DMS114 treated with DMSO at 0.1 percent for 48 hours (cell line): ENCODE results near the gene HMG20B.
"Not testable (repeated sequence)": the region's sequence is repeated elsewhere in the genome, so short reads cannot be mapped to it uniquely, and the experiment has no call there.

Experiments
- DNase-seq: peaks from one replicate; lab custom pipeline; 2025; ENCODE audit not compliant: unreplicated experiment; lab: John Stamatoyannopoulos, UW

HMG20B gene

DNA sequence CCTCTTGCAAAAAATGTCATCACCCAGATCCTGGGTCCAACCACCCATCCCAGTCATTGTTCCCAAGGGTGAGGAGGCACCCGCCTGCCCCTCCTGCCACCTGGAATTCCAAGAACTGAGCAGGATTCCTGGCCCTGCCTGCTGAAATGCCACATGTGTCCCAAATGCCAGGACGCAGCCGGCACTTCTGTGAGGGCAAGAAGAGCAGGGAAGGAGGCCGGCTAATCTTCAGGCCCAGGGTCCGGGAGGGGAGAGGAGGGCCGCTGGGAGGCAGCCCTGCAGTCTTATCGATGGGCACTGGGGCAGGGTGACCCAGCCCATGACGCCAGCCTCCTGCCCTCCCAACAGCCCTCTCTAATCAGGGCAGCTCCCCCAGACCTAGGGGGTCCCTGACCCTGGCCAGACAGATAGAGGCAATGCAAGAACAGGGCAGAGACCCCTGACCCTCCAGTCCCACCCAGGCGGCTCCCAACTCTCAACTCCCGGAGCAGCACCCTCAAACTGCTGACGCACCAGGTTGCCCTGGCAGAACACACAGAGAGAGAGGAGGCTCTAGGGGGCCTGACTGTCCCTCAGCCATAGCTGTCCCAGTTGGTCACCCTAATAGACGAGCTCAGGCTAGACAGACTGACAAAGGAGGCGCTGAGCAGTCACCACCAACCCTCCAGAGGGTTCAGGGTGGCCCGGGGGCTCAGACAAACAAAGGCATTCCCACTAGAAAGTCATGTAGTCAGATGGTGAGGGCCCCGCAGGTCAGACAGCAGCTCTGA lies 16.9 kb upstream of the HMG20B start:
- DNase-seq = no peak

DNA sequence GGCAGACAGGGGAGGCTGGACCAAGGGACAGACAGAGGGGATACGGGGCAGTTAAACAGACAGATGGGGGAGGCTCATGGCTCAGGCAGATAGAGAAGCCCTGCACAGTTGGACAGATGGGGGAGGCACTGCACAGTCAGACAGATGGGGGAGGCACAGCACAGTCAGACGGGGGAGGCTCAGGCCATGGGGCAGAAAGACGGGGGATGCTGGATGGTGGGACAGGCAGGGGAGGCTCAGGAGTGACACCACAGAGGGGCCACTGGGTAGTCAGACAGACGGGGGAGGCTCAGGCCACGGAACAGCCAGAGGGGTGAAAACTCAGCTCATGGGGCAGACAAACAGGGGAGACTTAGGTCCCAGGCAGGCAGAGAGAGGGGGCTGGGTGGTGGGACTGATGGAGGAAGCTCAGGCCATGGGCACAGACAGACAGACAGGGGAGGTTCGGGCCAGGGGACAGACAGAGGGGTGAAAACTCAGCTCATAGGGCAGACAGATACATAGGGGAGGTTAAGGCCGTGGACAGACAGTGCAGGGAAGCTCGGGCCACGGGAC lies 16.2 kb upstream of the HMG20B start:
- no peak for DNase-seq

DNA sequence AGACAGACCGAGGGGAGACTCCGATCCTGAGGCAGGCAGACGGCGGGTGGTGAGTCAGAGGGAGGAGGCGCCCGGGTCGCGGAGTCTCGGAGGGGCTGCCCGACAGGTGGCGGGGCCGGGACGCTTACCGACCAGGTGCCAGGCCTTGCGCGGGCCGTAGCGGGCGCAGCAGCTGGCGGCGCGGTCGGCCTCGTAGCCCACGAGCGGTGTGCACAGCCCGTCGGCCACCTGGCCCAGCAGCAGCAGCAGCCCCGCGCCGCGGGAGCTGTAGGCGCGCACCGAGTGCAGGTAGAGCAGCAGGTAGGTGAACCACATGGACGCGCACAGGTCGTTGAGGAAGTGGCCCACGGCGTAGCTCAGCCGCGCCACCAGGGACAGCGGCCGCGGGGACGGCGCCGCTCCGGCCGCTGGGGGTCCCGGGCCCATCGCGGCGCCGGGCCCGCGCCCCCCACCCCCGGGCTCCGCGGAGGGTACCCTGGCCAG lies 15.7 kb upstream of the HMG20B start:
- no peak for DNase-seq

DNA sequence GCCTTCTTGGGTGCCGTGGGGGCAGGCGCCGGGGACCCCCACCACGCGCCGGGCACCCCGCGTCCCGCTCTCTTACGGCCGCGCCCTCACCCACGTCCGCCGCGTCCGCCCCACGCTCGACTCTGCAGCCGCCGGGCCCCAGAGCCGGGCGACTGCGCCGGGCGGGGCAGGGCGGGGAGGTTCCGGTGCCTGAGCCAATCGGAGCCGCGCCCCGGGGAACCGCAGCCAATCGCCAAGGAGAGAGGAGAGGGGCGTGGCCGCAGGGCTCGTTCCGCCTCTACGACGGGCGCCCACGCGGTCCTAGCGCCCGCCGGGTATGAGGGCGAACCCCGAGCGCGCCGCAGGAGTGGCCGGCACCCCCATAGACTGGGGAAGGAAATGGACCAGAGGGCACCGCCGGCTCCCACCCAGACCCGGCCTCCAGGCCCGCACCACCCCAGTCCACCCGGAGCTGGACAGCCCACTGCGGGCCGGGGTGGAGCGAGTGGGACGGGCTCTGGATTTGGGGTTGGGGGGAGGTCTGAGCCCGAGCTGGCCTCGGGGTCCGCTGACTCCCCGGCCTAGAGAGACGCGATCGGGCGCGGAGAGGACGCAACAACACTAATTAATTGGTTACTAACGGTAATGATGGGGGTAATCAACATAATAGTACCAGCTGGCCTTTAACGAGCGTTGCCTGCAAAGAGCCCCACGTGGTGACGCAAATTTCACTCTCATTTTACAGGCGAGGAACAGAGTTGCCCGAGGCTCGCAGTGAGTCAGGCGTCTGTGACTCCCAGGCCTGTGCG lies 15.1 kb upstream of the HMG20B start, which contains the start of gene MFSD12:
TSS of gene MFSD12 (minus strand) at position 126 of the 788 bp plus-strand sequence. CDS start 183 bp downstream, outside the sequence.
- peak; percentile 67 for DNase-seq

DNA sequence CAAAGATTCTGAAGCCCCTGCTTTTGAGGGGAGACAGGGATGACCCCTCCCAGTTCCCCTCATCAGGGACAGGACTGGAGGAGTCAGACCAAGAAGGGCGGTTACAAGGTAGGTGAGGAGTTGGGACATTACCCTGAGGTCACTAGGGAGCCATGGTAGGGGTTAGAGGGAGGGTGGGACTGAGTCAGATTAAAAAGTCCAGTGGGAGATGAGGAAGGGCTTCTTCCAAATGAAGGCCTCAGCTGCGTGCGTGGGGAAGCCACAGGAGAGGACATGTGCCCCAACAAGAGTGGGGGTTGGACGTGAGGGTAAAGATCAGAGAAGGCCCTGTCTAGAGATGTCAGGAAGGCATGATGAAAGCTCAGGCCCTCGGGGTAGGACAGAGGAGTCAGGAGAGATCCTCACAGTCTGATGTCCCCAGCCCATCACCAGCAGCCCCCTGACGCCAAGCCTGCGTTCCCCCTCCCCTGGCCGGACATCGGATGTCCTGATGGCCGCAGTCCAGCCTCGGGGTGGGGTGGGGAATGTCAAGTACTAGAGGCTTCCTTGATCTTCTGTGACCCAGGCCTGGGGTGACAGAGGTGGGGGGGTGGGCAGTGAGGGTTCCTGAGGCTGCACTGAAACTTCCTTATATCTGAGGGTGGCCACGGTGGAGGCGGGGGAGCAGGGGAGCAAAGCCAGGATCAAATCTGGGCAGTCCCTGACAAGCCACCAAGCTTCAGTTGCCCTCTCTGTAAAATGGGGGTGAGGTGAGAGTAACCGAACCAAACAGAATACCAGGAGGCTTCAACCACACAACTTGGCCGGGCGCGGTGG lies 8.8 kb upstream of the HMG20B start:
- DNase-seq = no peak

DNA sequence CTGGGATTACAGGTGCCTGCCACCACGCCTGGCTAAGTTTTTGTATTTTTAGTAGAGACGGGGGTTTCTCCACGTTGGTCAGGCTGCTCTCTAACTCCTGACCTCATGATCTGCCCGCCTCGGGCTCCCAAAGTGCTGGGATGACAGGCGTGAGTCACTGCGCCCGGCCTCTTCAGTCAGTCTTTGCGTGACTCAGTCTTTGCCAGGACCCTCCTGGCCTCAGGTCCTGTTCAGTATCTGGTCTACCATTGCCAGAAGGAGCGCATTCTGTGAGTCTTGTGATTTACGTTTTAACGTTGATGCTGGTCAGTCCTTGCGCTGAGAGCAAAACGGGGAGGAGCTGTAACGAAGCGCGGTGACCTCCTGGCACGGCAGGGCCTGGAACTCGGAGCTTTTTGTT lies 7.6 kb upstream of the HMG20B start:
- DNase-seq = no peak

DNA sequence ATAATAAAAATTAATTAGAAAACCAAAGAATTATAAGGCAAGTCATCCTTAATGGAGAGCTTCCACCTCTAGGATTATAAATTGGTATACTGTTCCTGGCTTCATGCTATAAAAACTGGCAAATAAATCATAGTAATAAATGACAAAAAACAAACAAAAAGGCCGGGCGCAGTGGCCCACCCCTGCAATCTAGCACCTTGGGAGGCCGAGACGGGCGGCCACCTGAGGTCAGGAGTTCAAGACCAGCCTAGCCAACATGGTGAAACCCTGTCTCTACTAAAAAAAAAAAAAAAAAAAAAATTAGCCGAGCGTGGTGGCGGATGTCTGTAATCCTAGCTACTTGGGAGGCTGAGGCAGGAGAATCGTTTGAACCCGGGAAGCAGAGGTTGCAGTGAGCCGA lies 2.7 kb upstream of the HMG20B start:
- not testable (repeated sequence) for DNase-seq

DNA sequence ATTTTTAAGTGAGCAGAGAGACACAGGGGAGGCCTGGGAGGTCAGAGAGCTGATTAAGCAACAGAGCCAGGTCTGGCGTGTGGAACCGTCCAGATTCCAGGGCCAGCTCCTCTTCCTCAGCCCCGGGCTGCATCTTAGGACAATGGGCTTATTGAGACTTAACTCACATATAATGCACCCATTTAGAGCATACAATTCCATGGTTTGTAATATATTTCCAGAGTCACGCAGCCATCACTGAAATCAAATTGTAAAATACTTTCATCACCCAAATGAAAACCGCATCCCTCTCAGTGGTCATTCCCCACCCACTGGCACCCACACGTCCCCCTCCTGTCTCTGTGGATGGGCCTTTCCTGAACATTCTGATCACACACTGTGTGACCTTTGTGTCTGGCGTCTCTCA lies 2.1 kb upstream of the HMG20B start:
- no peak for DNase-seq

DNA sequence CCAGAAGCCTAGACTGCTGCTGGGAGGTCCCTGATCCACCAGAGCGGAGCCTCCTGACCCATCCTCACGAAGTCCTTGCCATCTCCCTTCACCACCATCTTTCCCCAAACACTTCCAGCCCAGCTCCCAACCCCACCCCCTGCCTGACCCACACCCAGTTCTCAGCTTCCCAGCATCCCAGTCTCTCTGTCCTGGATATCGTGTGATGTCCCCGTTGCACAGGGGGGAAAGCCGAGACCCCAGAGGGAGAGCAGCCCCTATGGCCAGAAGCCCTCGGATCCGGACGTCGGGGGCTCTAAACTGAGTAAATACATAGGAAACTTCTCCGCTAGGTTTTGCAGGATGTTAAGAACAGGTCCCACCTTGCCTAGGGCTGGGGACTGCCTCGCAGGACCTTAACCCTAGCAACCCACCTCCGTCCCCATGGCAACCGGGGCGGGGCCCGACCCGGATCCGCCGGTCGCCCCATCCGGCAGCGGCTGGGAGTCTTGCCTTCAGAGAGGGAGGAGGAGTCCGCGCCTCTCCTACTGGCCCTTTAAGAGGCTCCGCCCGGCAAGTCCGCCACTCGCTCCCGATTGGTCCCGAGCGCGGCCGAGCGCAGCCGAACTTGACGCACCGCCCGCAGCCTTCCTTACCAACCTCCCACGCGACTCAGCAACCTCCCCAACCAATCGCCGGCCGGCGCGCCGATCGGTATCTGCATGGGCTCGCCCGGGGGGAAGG lies 451 bp upstream of the HMG20B start:
- peak; percentile 96 for DNase-seq

DNA sequence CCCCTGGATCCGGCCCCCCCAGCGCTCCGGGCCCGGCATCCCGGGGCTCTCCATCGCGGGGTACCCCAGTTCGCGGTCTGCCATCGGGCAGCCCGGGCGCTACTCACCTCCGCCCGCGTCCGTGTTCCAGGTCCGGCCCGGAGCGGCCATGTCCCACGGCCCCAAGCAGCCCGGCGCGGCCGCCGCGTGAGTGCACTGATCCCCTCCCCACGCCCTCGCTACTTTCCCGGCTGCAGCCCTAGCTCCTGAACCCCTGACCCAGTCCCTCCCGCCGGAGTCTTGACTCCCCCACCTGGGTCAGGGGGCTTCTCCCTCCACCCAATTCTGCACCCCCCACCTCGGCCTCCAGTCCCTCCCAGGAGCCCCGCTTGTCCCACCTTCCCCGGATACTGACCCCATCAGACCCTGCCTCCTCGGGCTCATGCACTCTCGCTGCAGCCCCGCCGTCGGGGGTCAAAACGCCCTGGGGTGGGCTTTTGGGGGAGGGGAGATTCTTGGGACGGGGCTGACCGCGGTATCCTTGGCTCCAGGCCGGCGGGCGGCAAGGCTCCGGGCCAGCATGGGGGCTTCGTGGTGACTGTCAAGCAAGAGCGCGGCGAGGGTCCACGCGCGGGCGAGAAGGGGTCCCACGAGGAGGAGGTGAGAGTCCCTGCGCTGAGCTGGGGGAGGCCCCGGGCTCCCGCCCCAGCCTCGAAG lies 566 bp downstream of the HMG20B start:
- no peak for DNase-seq

DNA sequence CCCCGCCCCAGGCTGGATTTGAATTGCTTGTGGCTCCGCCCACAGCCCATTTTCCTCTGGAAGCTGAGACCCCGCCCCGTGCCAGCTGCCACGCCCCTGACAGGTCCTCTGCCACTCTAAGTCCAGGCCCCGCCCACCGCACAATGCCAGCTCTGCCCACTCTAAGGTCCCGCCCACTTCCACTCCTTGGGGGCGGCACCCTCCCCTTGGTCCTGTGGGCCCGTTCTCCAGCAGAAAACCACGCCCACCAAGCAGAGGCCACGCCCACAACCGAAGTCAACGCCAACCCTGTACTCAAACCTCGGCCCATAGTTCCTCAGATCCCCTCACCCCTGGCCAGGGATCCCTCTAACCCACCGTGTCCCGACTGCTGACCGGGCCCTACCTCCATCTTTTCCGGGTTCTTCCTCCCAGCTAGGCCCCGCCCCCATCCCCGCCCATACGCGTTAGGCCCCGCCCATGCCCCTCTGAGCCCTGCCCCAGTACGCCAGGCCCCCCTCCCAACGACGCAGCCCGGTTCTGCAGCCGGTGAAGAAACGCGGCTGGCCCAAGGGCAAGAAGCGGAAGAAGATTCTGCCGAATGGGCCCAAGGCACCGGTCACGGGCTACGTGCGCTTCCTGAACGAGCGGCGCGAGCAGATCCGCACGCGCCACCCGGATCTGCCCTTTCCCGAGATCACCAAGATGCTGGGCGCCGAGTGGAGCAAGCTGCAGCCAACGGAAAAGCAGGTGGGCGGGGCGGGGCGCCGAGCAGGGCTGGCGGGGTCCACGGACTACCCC lies 1.3 kb downstream of the HMG20B start:
- DNase-seq = peak; percentile 92

DNA sequence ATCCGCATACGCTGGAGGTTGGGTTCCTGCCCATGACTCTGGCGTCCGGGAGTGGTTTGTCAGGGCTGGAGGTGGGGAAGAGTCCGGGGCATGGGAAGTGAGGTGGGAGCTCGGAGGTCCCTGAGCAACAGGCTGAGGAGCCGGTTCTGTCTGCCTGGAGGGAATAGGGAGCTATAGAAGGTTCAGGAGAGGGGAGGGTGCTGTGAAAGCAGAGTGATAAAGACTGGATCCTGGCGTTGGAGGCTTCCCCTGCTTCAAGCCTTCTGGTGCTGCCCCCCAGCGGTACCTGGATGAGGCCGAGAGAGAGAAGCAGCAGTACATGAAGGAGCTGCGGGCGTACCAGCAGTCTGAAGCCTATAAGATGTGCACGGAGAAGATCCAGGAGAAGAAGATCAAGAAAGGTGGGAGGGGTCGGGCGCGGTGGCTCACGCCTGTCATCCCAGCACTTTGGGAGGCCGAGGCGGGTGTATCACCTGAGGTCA lies 2.6 kb downstream of the HMG20B start:
- peak; percentile 13 for DNase-seq

DNA sequence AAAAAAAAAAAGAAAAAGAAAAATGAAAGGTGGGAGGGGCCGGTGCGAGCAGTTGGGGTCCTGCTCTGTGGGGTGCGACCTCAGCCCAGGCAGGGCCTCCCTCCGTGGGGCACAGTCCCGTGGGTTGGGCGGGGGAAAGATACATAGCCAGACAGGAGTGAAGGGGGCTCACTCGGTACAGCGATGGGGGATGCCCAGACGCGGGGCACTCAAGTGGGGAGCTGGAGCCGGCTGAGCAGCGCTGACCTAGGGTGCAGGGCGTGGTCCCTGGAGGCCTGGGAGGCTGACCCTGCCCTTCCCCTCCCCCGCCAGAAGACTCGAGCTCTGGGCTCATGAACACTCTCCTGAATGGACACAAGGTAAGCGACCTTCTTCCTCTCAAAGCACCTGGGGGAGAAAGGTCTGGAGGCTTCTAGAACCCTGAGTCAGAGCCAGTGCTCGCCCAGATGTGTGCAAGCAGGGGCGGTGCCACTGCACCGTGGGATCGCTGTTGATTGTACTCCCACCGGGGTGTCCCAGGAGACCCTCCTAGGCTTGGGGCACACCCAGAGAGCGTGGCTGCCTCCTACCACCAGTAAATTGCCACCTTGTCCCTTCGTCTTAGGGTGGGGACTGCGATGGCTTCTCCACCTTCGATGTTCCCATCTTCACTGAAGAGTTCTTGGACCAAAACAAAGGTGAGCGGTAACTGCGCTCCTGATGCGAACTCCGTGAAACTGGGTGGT lies 3.4 kb downstream of the HMG20B start:
- no peak for DNase-seq

DNA sequence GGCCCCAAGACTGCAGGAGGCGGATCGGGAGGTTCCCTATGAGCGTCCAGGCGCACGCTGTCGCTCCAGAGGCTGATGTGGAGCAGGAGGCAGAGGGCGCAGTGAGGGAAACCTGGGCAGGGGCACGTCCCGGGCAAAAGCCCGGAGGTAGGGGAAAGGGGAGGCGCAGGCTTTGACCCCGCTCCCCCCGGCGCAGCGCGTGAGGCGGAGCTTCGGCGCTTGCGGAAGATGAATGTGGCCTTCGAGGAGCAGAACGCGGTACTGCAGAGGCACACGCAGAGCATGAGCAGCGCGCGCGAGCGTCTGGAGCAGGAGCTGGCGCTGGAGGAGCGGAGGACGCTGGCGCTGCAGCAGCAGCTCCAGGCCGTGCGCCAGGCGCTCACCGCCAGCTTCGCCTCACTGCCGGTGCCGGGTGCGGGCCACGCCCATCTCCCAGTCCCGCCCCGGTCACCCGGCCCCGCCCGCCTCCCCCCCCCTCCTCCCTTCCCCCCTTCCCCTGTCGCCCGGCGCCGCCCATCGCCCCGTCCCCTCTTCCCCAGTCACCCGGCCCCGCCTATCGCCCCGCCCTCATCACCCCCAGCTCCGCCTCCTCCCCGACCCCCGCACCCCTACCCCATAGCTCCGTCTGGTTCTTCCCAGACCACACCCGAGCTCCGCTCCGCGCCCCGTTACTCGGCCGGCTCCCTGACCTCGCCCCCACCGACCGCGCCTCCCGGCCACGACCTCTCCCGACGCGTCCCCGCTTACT lies 4.1 kb downstream of the HMG20B start:
- DNase-seq = no peak

DNA sequence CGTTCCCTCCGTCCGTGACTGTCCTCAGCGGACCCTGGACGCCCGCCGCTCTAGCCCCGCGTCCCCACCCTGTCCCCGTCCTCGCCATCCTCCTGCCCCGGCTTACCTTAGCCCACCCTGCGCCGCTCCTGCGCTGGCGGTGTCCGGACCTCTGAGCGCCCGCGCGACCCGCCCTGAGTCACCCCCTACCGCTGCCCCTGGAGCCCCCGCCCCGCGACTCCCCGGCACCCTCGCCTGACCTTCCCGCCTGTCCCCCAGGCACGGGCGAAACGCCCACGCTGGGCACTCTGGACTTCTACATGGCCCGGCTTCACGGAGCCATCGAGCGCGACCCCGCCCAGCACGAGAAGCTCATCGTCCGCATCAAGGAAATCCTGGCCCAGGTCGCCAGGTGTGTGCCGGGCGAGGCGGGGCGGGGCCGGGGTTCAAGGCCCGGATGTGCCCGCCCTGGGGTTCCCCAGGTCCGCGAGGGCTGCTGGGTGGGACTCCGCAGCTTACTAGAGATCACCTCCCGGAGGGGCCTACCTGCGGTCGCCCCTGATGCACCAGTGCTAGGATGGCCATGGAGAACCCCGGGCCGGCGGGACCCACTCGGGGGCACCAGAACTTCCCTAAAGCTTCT lies 5.1 kb downstream of the HMG20B start:
- no peak for DNase-seq

DNA sequence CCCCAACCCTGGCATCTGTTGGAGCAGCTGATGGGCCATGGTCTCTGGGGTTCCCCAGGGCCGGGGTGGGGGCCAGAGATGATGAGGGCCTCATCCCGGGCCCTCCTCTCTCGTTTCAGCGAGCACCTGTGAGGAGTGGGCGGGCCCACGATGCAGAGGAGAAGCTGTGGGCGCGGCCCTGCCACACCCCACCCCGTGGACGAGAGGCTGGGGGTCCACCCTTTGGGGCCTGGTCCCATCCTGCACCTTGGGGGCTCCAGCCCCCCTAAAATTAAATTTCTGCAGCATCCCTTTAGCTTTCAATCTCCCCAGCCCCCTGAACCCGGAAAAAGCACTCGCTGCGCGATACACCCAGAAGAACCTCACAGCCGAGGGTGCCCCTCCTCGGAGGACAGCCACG lies 5.6 kb downstream of the HMG20B start:
- no peak for DNase-seq
